Activated CD8-positive, alpha-beta T cell treated with anti-CD3 and anti-CD28 coated beads, Interleukin-2, amount 10 ng/mL, durations not matched to agents 7 days and 5 days (primary cell): ENCODE results near the gene MGAM2. TPM values are rescaled to one million over a fixed set of nuclear protein-coding genes. Genes with fewer than 3 reads are reported as not detected.

Experiments
- ATAC-seq: fragments of 150-1000 bp; cut with Tn5 transposase; one replicate; pipeline ENCODE4 v1.10.0; 2021; ENCODE audit warnings: moderate library complexity
- CTCF ChIA-PET: fragments of 350-600 bp; sonication (Branson Sonifier 250); formaldehyde crosslinking; loops from one replicate; lab custom pipeline; 2021; ENCODE audit warnings: antibody characterized with exemption; lab: Charles Lee
- POLR2A ChIA-PET: fragments of 350-600 bp; sonication (Branson Sonifier 250); formaldehyde crosslinking; loops from one replicate; lab custom pipeline; 2021; ENCODE audit warnings: antibody characterized with exemption; lab: Charles Lee
- DNase-seq: peaks from one replicate; pipeline ENCODE4 v3.0.0-alpha.2; 2020
- H3K27ac Mint-ChIP-seq: one replicate; pipeline ENCODE4 v1.8.0; 2021; ENCODE audit warnings: mild to moderate bottlenecking, mixed read lengths
- H3K27me3 Mint-ChIP-seq: one replicate; pipeline ENCODE4 v1.8.0; 2021; ENCODE audit warnings: low read depth, mixed read lengths
- H3K36me3 Mint-ChIP-seq: one replicate; pipeline ENCODE4 v1.8.0; 2021; ENCODE audit warnings: low read depth, mixed read lengths
- H3K4me1 Mint-ChIP-seq: one replicate; pipeline ENCODE4 v1.8.0; 2021; ENCODE audit warnings: low read depth, mixed read lengths
- H3K4me3 Mint-ChIP-seq: one replicate; pipeline ENCODE4 v1.8.0; 2021; ENCODE audit warnings: mild to moderate bottlenecking, mixed read lengths
- H3K9me3 Mint-ChIP-seq: one replicate; pipeline ENCODE4 v1.8.0; 2022; ENCODE audit warnings: mixed read lengths; ENCODE audit not compliant: insufficient read depth
- total RNA-seq, 2 experiments: library from RNA; stranded (reverse); gene quantifications; one replicate each; pipeline ENCODE4 v1.2.3, GENCODE V29; 2021

The MGAM2 gene
- total RNA-seq, 2 experiments from 2014 or later = not detected

DNA sequence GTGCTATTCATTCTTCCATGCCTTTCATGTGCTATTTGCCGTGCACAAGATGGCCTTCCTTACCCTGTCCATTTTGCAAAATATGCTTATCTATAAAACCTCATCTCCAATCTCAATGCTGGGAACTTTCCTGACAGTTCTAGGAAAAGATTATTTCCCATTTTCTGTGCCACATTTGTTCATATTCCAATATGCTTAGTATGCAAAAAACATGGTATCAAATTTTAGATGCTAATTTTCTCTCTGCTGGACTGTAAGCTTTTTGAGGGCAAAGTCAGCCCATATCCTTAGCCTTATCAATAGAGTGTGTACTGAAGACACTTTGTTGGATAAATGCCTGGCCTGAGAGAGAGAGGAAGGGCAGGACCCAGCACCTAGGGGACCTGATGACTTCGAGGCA lies 39.4 kb downstream of the MGAM2 start:
- CTCF ChIA-PET = no interaction called here
- ATAC-seq (no peak), DNase-seq (no peak)
- H3K4me3 Mint-ChIP-seq = no peak overlapping the region
- no peaks in the 10 kb centered on the region for H3K4me1 Mint-ChIP-seq
- POLR2A ChIA-PET = no interaction called here
- no peaks in the 10 kb centered on the region for H3K36me3 Mint-ChIP-seq
- H3K9me3 Mint-ChIP-seq = no peaks in the 10 kb centered on the region
- no peak overlapping the region for H3K27ac Mint-ChIP-seq
- peaks cover 3% of the 10 kb centered on the region for H3K27me3 Mint-ChIP-seq

DNA sequence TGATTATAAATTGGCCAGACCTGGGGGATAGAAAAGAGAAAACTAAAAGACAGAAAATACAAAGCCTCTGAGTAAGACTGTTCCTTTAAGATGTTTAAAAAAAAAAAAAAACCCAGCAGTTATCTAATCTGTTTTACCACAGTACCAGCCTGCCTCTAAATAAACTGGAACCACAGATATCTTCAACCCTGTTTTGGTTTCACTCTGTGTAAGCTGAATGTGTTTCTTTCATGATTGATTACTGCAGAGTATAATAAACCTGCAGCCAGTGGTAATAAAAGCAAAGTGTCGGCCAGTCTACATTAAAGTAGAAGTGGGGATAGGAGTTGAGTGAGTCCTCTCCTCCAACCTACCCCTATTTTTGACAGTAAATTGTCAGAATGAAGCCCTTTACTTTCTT lies 40.6 kb downstream of the MGAM2 start:
- no peak for ATAC-seq
- POLR2A ChIA-PET = no interaction called here
- H3K9me3 Mint-ChIP-seq = no peaks in the 10 kb centered on the region
- peaks cover 3% of the 10 kb centered on the region for H3K27me3 Mint-ChIP-seq
- H3K27ac Mint-ChIP-seq = no peak overlapping the region
- CTCF ChIA-PET = interaction anchor here (1.4 kb wide), 1 partner anchor 152 kb away, joined by 4 read pairs; no protein-coding TSS in a partner anchor
- no peaks in the 10 kb centered on the region for H3K36me3 Mint-ChIP-seq
- DNase-seq = no peak
- no peaks in the 10 kb centered on the region for H3K4me1 Mint-ChIP-seq
- H3K4me3 Mint-ChIP-seq = no peak overlapping the region

DNA sequence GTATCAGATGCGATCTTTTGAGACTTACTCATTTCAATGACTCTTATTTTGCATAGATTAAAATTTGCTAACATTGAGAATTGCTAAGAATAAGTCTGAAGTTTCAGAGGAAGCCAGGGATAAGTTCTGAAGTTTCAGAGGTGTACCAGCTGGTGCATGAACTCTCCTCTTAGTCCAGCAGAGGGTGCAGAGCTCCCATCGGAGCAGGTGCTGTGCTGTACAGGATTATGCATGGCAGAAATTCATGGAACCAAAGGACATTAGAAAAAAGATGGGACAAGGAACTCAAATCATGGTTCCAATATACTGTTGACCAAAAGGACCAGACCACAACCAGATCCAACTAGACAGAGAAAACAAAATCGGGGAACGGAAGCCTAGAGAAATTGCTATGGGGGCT lies 41.9 kb downstream of the MGAM2 start:
- POLR2A ChIA-PET = no interaction called here
- Mint-ChIP-seq H3K9me3 (no peaks in the 10 kb centered on the region), H3K36me3 (no peaks in the 10 kb centered on the region), H3K4me1 (no peaks in the 10 kb centered on the region), H3K27ac (no peak overlapping the region), H3K4me3 (no peak overlapping the region), H3K27me3 (peaks cover 3% of the 10 kb centered on the region)
- DNase-seq (no peak), ATAC-seq (no peak)
- CTCF ChIA-PET = interaction anchor here (0.9 to 1.4 kb wide), 4 partner anchors 51 to 178 kb away, joined by 3 to 4 read pairs (median 4); no protein-coding TSS in a partner anchor

DNA sequence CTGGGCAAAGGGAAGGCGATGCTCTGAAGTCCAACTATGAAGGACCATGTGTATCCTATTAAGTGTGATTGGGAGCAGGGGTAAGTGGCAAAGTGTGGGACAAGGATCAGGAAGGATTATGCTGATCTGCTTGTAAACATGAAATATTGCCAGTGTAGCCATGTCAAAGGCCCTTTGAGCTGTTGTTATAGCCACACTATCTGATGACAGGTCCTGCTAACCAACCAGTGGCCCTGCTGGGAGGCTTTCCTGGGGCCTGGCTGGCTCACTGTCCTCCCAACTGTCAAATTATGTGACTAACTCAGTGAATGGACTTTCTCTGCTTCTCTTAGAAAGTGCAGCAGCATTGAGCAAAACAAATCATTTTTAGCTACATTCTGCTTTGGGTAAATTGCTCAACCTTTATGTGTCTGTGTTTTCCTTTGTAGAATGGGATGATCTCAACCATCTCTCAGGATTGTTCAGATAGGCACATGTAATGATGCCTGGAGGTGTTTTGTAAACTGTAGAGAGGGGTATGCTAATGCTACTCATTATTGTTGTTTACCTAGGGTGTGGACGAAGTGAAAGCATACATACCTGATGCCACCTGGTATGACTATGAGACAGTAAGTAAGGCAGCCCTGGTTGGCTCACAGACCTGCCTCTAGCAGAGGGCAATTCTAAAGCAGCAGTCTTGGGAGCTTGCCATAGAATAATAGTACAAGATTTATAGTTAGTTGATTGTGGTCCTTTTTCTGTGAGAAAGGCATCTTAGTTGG lies 47.4 kb downstream of the MGAM2 start:
- no peaks in the 10 kb centered on the region for H3K9me3 Mint-ChIP-seq
- POLR2A ChIA-PET = no interaction called here
- H3K36me3 Mint-ChIP-seq = no peaks in the 10 kb centered on the region
- DNase-seq = no peak
- peaks cover 4% of the 10 kb centered on the region for H3K27me3 Mint-ChIP-seq
- ATAC-seq = no peak
- H3K4me1 Mint-ChIP-seq = no peaks in the 10 kb centered on the region
- H3K27ac Mint-ChIP-seq = no peak overlapping the region
- no peak overlapping the region for H3K4me3 Mint-ChIP-seq
- CTCF ChIA-PET = no interaction called here

DNA sequence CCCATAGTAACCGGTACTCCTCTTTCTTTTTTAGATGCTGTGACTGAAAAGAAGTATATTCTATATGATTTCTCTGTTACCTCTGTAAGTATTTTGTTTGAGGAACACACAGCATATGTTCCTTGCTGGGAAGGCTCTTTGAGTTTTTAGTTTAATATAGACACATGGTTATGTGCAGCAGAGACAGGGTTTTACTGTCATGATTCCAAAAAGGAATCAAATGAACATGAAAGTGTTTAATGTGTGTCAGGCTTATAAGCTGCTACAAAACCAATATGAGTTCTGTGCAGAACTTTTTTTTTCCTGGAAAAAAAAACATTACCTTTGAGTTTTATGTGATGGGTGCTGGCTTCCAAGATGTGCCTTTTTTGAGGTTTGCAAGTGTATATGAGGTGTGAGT lies 50.4 kb downstream of the MGAM2 start:
- POLR2A ChIA-PET = no interaction called here
- ATAC-seq = no peak
- Mint-ChIP-seq H3K36me3 (no peaks in the 10 kb centered on the region), H3K27me3 (peaks cover 2% of the 10 kb centered on the region), H3K4me1 (no peaks in the 10 kb centered on the region), H3K9me3 (no peaks in the 10 kb centered on the region), H3K27ac (no peak overlapping the region), H3K4me3 (no peak overlapping the region)
- CTCF ChIA-PET = no interaction called here
- no peak for DNase-seq

DNA sequence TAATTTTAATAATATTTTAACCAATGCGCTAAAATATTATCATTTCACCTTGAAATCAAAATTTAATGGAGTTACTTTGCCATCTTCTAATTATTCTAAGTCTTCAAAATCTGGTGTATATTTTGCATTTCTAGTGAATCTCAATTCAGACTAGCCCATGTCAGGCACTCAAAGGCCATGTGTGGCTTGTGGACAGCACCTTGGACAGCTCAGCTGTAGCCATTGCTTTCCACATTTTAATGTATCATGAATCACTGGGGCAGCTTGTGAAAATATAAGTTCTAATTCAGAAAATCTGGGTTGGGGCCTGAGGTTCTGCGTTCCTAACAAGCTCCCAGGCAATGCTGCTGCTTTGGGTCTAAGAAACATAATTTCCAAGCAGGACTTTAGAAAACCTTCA lies 57.2 kb downstream of the MGAM2 start:
- H3K36me3 Mint-ChIP-seq = no peaks in the 10 kb centered on the region
- H3K4me1 Mint-ChIP-seq = no peaks in the 10 kb centered on the region
- H3K9me3 Mint-ChIP-seq = no peaks in the 10 kb centered on the region
- POLR2A ChIA-PET = no interaction called here
- no peak overlapping the region for H3K27ac Mint-ChIP-seq
- CTCF ChIA-PET = no interaction called here
- no peak for DNase-seq
- no peak overlapping the region for H3K4me3 Mint-ChIP-seq
- H3K27me3 Mint-ChIP-seq = no peaks in the 10 kb centered on the region
- no peak for ATAC-seq

DNA sequence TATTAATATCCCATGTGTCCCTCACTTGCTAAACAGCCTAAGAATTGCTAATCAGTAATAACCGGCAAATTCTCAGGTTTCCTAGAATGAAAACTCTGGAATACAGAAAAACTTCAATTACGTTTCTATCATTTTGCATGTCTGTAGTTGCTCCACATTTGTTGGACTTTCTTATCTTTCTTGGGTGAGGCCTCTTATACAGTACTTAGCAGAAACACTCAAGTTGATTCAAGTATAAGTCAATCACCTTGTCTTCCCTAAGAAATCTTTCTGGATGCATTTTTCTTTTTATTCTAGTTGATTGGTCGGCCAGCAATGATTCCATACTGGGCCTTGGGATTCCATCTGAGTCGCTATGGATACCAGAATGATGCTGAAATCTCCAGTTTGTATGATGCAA lies 61.4 kb downstream of the MGAM2 start:
- Mint-ChIP-seq H3K4me1 (peaks cover 2% of the 10 kb centered on the region), H3K4me3 (no peak overlapping the region), H3K27me3 (peaks cover 2% of the 10 kb centered on the region), H3K36me3 (no peaks in the 10 kb centered on the region), H3K9me3 (no peaks in the 10 kb centered on the region), H3K27ac (no peak overlapping the region)
- POLR2A ChIA-PET = no interaction called here
- CTCF ChIA-PET = no interaction called here
- ATAC-seq (no peak), DNase-seq (no peak)

DNA sequence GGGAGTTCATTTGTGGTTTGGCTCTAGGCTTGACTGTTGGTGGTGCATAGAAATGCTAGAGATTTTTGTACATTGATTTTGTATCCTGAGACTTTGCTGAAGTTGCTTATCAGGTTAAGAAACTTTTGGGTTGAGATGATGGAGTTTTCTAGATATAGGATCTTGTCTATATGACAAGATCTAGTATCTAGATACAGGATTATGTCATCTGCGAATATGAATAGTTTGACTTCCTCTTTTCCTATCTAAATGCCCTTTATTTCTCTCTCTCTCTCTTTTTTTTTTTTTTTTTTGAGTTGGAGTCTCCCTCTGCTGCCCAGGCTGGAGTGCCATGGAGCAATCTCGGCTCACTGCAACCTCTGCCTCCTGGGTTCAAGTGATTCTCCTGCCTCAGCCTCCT lies 62.9 kb downstream of the MGAM2 start:
- Mint-ChIP-seq H3K36me3 (no peaks in the 10 kb centered on the region), H3K4me1 (peaks cover 2% of the 10 kb centered on the region), H3K9me3 (no peaks in the 10 kb centered on the region), H3K27ac (no peak overlapping the region), H3K27me3 (peaks cover 2% of the 10 kb centered on the region), H3K4me3 (no peak overlapping the region)
- no peak for ATAC-seq
- ChIA-PET POLR2A (no interaction called here), CTCF (no interaction called here)
- no peak for DNase-seq

DNA sequence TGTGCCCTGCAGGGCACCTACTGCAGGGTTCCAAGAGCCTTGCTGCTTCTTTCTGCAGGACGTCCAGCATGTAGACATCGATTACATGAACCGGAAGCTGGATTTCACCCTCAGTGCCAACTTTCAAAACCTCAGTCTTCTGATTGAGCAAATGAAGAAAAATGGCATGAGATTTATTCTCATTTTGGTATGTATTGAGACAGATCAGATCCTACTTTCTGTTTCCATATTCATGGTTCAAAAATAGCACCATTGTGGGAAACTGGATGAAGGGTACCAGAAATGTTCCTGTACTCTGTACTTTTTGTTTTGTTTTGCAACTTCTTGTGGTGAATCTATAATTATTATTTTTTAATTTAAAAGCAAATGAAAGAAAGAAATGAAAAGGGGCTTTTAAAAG lies 64.1 kb downstream of the MGAM2 start:
- Mint-ChIP-seq H3K4me1 (peaks cover 2% of the 10 kb centered on the region), H3K27me3 (peaks cover 11% of the 10 kb centered on the region), H3K27ac (no peak overlapping the region), H3K36me3 (no peaks in the 10 kb centered on the region), H3K4me3 (no peak overlapping the region), H3K9me3 (no peaks in the 10 kb centered on the region)
- no peak for DNase-seq
- CTCF ChIA-PET = no interaction called here
- POLR2A ChIA-PET = no interaction called here
- ATAC-seq = no peak

DNA sequence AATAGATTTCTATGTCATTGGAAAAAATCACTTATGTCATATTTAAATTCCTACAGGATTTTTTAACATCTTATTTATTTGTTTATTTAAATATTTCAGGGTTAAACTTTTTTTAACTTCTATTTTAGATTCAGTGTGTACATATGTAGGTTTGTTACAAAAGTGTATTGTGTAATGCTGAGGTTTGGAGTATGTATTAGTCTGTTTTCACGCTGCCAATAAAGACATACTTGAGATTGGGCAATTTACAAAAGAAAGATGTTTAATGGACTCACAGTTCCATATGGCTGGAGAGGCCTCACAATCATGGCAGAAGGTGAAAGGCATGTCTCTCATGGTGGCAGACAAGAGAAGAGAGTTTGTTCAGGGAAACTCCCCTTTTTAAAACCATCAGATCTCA lies 65.4 kb downstream of the MGAM2 start:
- H3K27ac Mint-ChIP-seq = no peak overlapping the region
- ATAC-seq (no peak), DNase-seq (no peak)
- H3K4me1 Mint-ChIP-seq = peaks cover 2% of the 10 kb centered on the region
- H3K9me3 Mint-ChIP-seq = no peaks in the 10 kb centered on the region
- no peak overlapping the region for H3K4me3 Mint-ChIP-seq
- POLR2A ChIA-PET = no interaction called here
- CTCF ChIA-PET = no interaction called here
- no peaks in the 10 kb centered on the region for H3K36me3 Mint-ChIP-seq
- peaks cover 11% of the 10 kb centered on the region for H3K27me3 Mint-ChIP-seq

DNA sequence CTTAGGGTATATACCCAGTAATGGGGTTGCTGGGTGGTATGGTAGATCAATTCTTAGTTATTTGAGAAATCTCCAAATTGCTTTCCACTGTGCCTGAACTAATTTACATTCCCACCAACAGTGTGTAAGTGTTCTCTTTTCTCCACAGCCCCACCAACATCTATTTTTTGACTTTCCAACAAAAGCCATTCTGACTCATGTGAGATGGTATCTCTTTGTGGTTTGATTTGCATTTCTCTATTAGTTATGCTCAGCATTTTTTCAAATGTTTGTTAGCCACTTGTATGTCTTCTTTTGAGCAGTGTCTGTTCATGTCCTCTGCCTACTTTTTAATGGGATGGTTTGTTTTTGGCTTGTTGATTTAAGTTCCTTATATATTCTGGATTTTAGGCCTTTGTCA lies 66.4 kb downstream of the MGAM2 start:
- H3K27ac Mint-ChIP-seq = no peak overlapping the region
- H3K4me1 Mint-ChIP-seq = peaks cover 2% of the 10 kb centered on the region
- no peaks in the 10 kb centered on the region for H3K9me3 Mint-ChIP-seq
- CTCF ChIA-PET = no interaction called here
- H3K27me3 Mint-ChIP-seq = peaks cover 11% of the 10 kb centered on the region
- DNase-seq (no peak), ATAC-seq (no peak)
- no peak overlapping the region for H3K4me3 Mint-ChIP-seq
- no peaks in the 10 kb centered on the region for H3K36me3 Mint-ChIP-seq
- POLR2A ChIA-PET = no interaction called here

DNA sequence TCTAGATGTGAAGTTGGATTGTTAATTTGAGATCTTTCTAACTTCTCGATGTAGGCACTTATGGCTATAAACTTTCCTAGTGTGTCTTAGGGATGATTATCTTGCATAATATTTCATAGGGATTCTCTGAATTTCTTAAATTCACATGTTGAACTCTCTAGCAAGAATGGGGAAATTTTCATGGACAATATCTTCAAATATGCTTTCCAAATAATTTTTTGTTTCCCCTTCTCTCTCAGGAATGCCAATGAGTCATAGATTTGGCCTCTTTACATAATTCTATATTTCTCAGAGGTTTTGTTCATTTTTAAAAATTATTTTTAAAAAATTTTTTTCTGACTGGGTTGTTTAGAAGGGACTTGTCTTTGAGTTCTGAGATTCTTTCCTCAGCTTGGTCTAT lies 68.9 kb downstream of the MGAM2 start:
- H3K9me3 Mint-ChIP-seq = no peaks in the 10 kb centered on the region
- CTCF ChIA-PET = no interaction called here
- H3K4me3 Mint-ChIP-seq = no peak overlapping the region
- POLR2A ChIA-PET = no interaction called here
- peaks cover 2% of the 10 kb centered on the region for H3K4me1 Mint-ChIP-seq
- H3K27ac Mint-ChIP-seq = no peak overlapping the region
- DNase-seq = no peak
- no peaks in the 10 kb centered on the region for H3K36me3 Mint-ChIP-seq
- no peak for ATAC-seq
- peaks cover 11% of the 10 kb centered on the region for H3K27me3 Mint-ChIP-seq

DNA sequence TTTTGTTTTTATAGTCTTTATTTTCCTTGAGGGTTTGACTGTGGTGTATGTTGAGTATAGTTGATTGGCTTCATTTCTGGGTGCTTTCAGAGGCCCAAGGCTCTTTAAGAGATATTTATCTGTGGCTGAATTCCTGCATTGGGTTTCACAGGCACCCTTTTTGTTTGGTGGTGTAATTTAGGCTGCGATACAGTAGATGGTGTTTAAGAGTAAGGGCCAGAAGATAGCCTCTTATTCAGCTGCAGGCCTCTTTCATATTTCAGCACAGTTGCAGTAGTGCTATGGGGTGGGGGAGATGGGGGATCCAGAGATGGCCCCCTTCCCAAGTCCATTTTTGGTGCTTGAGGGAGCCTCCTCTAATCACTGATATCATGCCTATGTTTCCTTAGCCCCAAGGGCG lies 69.7 kb downstream of the MGAM2 start:
- no peak overlapping the region for H3K27ac Mint-ChIP-seq
- ChIA-PET POLR2A (no interaction called here), CTCF (no interaction called here)

More for the DNA sequence above, 69.7 kb downstream of the MGAM2 start:
- no peaks in the 10 kb centered on the region for H3K9me3 Mint-ChIP-seq
- H3K4me3 Mint-ChIP-seq = no peak overlapping the region
- no peak for ATAC-seq
- H3K4me1 Mint-ChIP-seq = peaks cover 2% of the 10 kb centered on the region
- peaks cover 15% of the 10 kb centered on the region for H3K27me3 Mint-ChIP-seq
- no peaks in the 10 kb centered on the region for H3K36me3 Mint-ChIP-seq
- no peak for DNase-seq
